AG10803 (cell line): ENCODE results near the gene LMOD3.

Experiments used
- DNase-seq: peaks from one replicate; pipeline ENCODE4 v3.0.0; 2010; ENCODE audit warnings: low read depth
- H3K4me3 ChIP-seq: 2 replicates; pipeline ENCODE4 v1.5.1; 2011; ENCODE audit warnings: mild to moderate bottlenecking, low read length, control low read depth
- CTCF ChIP-seq: conservative IDR thresholded peaks from 2 replicates; pipeline ENCODE4 v1.5.1; 2011; ENCODE audit warnings: mild to moderate bottlenecking, low read length, control low read depth, inconsistent platforms

Gene LMOD3

GRCh38 chr3:69096299-69096698 lies 26.1 kb downstream of the LMOD3 start:
- no peak for TF ChIP-seq CTCF
- DNase-seq = no peak
- H3K4me3 ChIP-seq = no peak overlapping the region

DNA sequence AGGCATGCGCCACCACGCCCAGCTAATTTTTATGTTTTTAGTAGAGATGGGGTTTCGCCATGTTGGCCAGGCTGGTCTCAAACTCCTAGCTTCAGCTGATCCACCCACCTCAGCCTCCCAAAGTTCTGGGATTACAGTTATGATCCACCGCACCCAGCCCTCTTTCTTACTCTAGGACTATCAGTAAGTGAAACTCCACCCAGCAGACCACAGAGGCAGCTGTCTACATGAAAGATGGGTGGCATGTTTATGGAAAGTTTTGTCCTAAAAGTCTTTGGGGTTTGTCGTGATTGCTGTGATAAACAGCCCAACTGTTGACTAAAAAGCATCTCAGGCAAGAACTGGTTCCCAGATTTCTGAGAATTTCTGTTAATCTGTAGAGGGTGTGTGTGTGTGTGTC lies 26.8 kb downstream of the LMOD3 start:
- no peak for DNase-seq
- TF ChIP-seq CTCF = no peak
- no peak overlapping the region for H3K4me3 ChIP-seq

DNA sequence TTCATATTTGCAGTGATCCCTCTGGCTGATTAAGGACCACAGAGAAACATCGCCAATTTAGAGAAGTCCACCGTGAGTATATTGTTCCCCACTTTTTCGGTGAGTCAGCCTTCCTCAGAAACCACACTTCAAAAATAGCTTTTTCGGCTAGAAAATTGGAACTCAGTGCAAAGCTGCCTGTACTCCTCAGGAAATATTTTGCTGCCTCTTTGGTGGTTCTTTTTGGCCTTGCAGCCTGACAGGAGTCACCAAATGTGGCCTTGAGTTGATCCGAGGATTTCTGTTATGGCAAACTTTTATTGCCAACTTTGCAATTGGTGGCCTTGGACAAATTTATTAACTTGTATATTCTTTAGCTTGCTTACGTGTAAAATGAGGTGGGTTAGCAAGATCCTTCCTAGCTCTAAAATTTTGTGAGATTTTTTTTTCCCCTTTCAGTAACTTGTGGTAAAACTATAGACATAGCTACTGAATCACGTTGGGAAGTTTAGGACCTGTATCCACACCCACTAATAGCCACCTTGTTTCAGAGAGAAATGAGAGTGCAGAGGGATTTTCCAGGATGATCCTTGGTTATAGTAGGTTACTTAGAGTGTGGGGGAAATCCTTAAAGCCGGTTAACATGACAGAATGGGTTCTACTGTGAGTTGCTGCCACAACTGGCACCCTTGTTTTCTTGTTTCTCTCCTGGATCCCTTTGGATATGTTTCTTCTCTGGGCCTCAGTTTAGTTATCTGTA lies 27.8 kb downstream of the LMOD3 start:
- DNase-seq = peak; percentile 55
- no peak for TF ChIP-seq CTCF
- no peak overlapping the region for H3K4me3 ChIP-seq

- no peak for DNase-seq
- no peak for TF ChIP-seq CTCF
- no peak overlapping the region for H3K4me3 ChIP-seq
Measured at GRCh38 chr3:69092030-69092516, 30.3 kb downstream of the LMOD3 start.

- H3K4me3 ChIP-seq = no peak overlapping the region
- DNase-seq = no peak
- no peak for TF ChIP-seq CTCF
Measured at GRCh38 chr3:69091389-69092029, 30.9 kb downstream of the LMOD3 start.

- no peak overlapping the region; the same call in 1 of the 2 replicates for H3K4me3 ChIP-seq
- no peak for TF ChIP-seq CTCF
- peak; percentile 90 for DNase-seq
Measured at GRCh38 chr3:69090021-69090420, 32.4 kb downstream of the LMOD3 start.

- peak; percentile 60 for DNase-seq
- no peak overlapping the region for H3K4me3 ChIP-seq
- peak; percentile 17; the same call in 1 of the 2 replicates for TF ChIP-seq CTCF
Measured at GRCh38 chr3:69088063-69088462, 34.3 kb downstream of the LMOD3 start.
